T-cell (primary cell): ENCODE data around the gene OR6J1. TPM values are rescaled to one million over a fixed set of nuclear protein-coding genes. Genes with fewer than 3 reads are reported as not detected.
"Not testable (repeated sequence)": the region's sequence is repeated elsewhere in the genome, so short reads cannot be mapped to it uniquely, and the experiment has no call there.

ENCODE experiments used
- ATAC-seq, 4 experiments: fragments of 200-7000 bp in 3 of 4; fragments of 150-1000 bp in 1 of 4; cut with Tn5 transposase; replicated peaks in 1 of 4; 1 replicate in 3 of 4; 2 replicates in 1 of 4; pipeline ENCODE4 v1.10.0; 2021; ENCODE audit warnings: moderate library complexity in 3 of 4, mild to moderate bottlenecking in 2 of 4, moderate number of reproducible peaks in 1 of 4
- CTCF ChIA-PET, 2 donors: fragments of 300-600 bp; sonication (Branson Sonifier 250); formaldehyde crosslinking; loops; one replicate each; lab custom pipeline; 2022; ENCODE audit warnings: antibody characterized with exemption in 2 of 2; lab: Charles Lee
- POLR2A ChIA-PET, 2 donors: fragments of 300-600 bp; sonication (Branson Sonifier 250); formaldehyde crosslinking; loops; one replicate each; lab custom pipeline; 2022; ENCODE audit warnings: antibody characterized with exemption in 2 of 2; lab: Charles Lee
- DNase-seq, 35 experiments: peaks; one replicate each; pipeline versions ENCODE4 v3.0.0 to v3.0.0-alpha.2; 2013 to 2023
- H3K27ac ChIP-seq: one replicate; pipeline ENCODE4 v1.5.1; 2013; ENCODE audit warnings: low read length
- H3K27me3 ChIP-seq, 2 experiments: replicated peaks in 1 of 2; 1 replicate in 1 of 2; 2 replicates in 1 of 2; pipeline versions ENCODE4 v1.6.1 to v1.7.0; 2013; ENCODE audit warnings: low read length in 1 of 2, mixed read lengths in 1 of 2; ENCODE audit not compliant: control insufficient read depth in 2 of 2, insufficient read depth in 2 of 2; ENCODE audit errors: extremely low read depth in 1 of 2
- H3K36me3 ChIP-seq, 2 donors: 1 replicate in 1 of 2; 2 replicates in 1 of 2; pipeline versions ENCODE4 v1.6.1 to v1.7.0; 2013; ENCODE audit warnings: low read length in 1 of 2; ENCODE audit not compliant: control insufficient read depth in 2 of 2, insufficient read depth in 1 of 2; ENCODE audit errors: extremely low read depth in 1 of 2
- H3K4me1 ChIP-seq, 2 experiments: 1 replicate in 1 of 2; 2 replicates in 1 of 2; pipeline versions ENCODE4 v1.6.1 to v1.7.0; 2013; ENCODE audit warnings: low read length in 2 of 2, mixed read lengths in 1 of 2; ENCODE audit not compliant: insufficient read depth in 2 of 2, control insufficient read depth in 1 of 2; ENCODE audit errors: extremely low read depth in 1 of 2
- H3K4me3 ChIP-seq, 2 donors: 1 replicate in 1 of 2; 2 replicates in 1 of 2; pipeline versions ENCODE4 v1.5.1 to v1.7.0; 2013; ENCODE audit warnings: mild to moderate bottlenecking in 2 of 2, low read length in 1 of 2, moderate library complexity in 1 of 2; ENCODE audit not compliant: control insufficient read depth in 1 of 2; ENCODE audit errors: extremely low read depth in 1 of 2
- H3K9me3 ChIP-seq: 2 replicates; pipeline ENCODE4 v1.7.0; 2013
- H3K27ac Mint-ChIP-seq, 2 donors: one replicate each; pipeline ENCODE4 v1.8.0; 2020 to 2021; ENCODE audit warnings: mild to moderate bottlenecking in 2 of 2, mixed read lengths in 2 of 2
- H3K27me3 Mint-ChIP-seq, 2 donors: one replicate each; pipeline ENCODE4 v1.8.0; 2021 to 2022; ENCODE audit warnings: mixed read lengths in 2 of 2
- H3K36me3 Mint-ChIP-seq: one replicate; pipeline ENCODE4 v1.8.0; 2021; ENCODE audit warnings: mixed read lengths
- H3K4me1 Mint-ChIP-seq, 3 donors: one replicate each; pipeline ENCODE4 v1.8.0; 2020 to 2022; ENCODE audit warnings: mixed read lengths in 3 of 3, mild to moderate bottlenecking in 1 of 3
- H3K4me3 Mint-ChIP-seq, 3 donors: one replicate each; pipeline ENCODE4 v1.8.0; 2020 to 2022; ENCODE audit warnings: mild to moderate bottlenecking in 3 of 3, mixed read lengths in 3 of 3, moderate library complexity in 3 of 3
- H3K9me3 Mint-ChIP-seq, 3 donors: one replicate each; pipeline ENCODE4 v1.8.0; 2020 to 2022; ENCODE audit warnings: mixed read lengths in 3 of 3
- WGBS: methylation state at CpG from one replicate; pipeline ENCODE4 v1.1.5; 2013; ENCODE audit warnings: missing lambda C conversion rate; ENCODE audit not compliant: insufficient coverage; 5-methylcytosine and 5-hydroxymethylcytosine counted together
- total RNA-seq, 35 experiments: library from RNA in 6 of 35; stranded (reverse) in 6 of 35; fragments of 120-200 nt in 1 of 35; gene quantifications; one replicate each; pipeline versions ENCODE4 v1.2.1 to v1.2.4 and lab custom pipeline; 2013 to 2026

Gene OR6J1
- total RNA-seq, 5 donors from 2014 or later (not counting 1 experiment from before 2014, with no cell fraction given): not detected

- DNase-seq (no peak), ATAC-seq (no peak)
- Histone ChIP-seq H3K4me1 (no peaks in the 10 kb centered on the region), H3K27ac (no peak overlapping the region), H3K9me3 (no peaks in the 10 kb centered on the region), H3K36me3 (no peaks in the 10 kb centered on the region), H3K27me3 (no peaks in the 10 kb centered on the region), H3K4me3 (no peak overlapping the region)
- CTCF ChIA-PET: interaction anchor here in 1 of 2 donors (1.3 kb wide), 2 partner anchors 52 to 80 kb away, joined by 3 to 5 read pairs; partner anchors contain the start of gene ABHD4
- H3K27ac Mint-ChIP-seq: no peak overlapping the region
- H3K4me1 Mint-ChIP-seq: no peaks in the 10 kb centered on the region
- POLR2A ChIA-PET: no interaction called here
- no peaks in the 10 kb centered on the region for H3K36me3 Mint-ChIP-seq
- no peaks in the 10 kb centered on the region for H3K27me3 Mint-ChIP-seq
- 90% methylated on average over 3 of the region's 7 CpGs for WGBS
- H3K4me3 Mint-ChIP-seq: no peak overlapping the region
- H3K9me3 Mint-ChIP-seq: no peaks in the 10 kb centered on the region
These were observed 6.0 kb upstream of the OR6J1 start for GRCh38 chr14:22650046-22650739.

- H3K27me3 Mint-ChIP-seq: no peaks in the 10 kb centered on the region
These were observed 4.4 kb upstream of the OR6J1 start for GRCh38 chr14:22648506-22648905.

GRCh38 chr14:22646570-22647254, 2.6 kb upstream of the OR6J1 start:
- H3K9me3 ChIP-seq: no peaks in the 10 kb centered on the region
- Mint-ChIP-seq H3K9me3 (no peaks in the 10 kb centered on the region), H3K36me3 (no peaks in the 10 kb centered on the region), H3K27me3 (no peaks in the 10 kb centered on the region), H3K27ac (no peak overlapping the region), H3K4me3 (no peak overlapping the region), H3K4me1 (peaks cover 0 to 3% (median 0%) of the 10 kb centered on the region in 3 donors)
- no CpG with 5 or more reads among the region's 4 CpGs for WGBS
- no peak overlapping the region for H3K27ac ChIP-seq
- ATAC-seq (no peak), DNase-seq (no peak)
- POLR2A ChIA-PET: interaction anchor here in 1 of 2 donors (1.1 kb wide), 1 partner anchor 58 kb away, joined by 3 read pairs; the partner anchor contains the start of gene DAD1
- CTCF ChIA-PET: no interaction called here
- H3K4me1 ChIP-seq: no peaks in the 10 kb centered on the region
- H3K4me3 ChIP-seq: no peak overlapping the region
- H3K36me3 ChIP-seq: no peaks in the 10 kb centered on the region
- H3K27me3 ChIP-seq: no peaks in the 10 kb centered on the region

More at GRCh38 chr14:22648506-22648905, 4.4 kb upstream of the OR6J1 start:
- no peak for ATAC-seq
- Histone ChIP-seq H3K27ac (no peak overlapping the region), H3K36me3 (no peaks in the 10 kb centered on the region), H3K27me3 (no peaks in the 10 kb centered on the region), H3K4me1 (no peaks in the 10 kb centered on the region), H3K4me3 (no peak overlapping the region), H3K9me3 (no peaks in the 10 kb centered on the region)
- Mint-ChIP-seq H3K4me1 (peaks cover 0 to 3% (median 0%) of the 10 kb centered on the region in 3 donors), H3K4me3 (no peak overlapping the region), H3K9me3 (no peaks in the 10 kb centered on the region), H3K36me3 (no peaks in the 10 kb centered on the region), H3K27ac (no peak overlapping the region)
- POLR2A ChIA-PET: interaction anchor here (0.6 to 1.1 kb wide), 2 partner anchors 8 to 59 kb away, joined by 4 to 7 read pairs; partner anchors contain the start of gene DAD1 (in 1 of the 2)
- no CpG with 5 or more reads among the region's 2 CpGs for WGBS
- CTCF ChIA-PET: interaction anchor here (0.5 to 0.8 kb wide), 3 partner anchors 49 to 240 kb away, joined by 3 to 6 read pairs (median 6); no protein-coding TSS in a partner anchor
- no peak for DNase-seq

GRCh38 chr14:22641846-22642245, 2.3 kb downstream of the OR6J1 start:
- Histone ChIP-seq H3K4me1 (no peaks in the 10 kb centered on the region), H3K4me3 (no peak overlapping the region), H3K27ac (no peak overlapping the region), H3K9me3 (no peaks in the 10 kb centered on the region), H3K36me3 (no peaks in the 10 kb centered on the region), H3K27me3 (peaks cover 0 to 3% of the 10 kb centered on the region in 2 experiments)
- CTCF ChIA-PET: interaction anchor here in 1 of 2 donors (0.5 to 0.6 kb wide), 2 partner anchors 27 to 71 kb away, joined by 3 to 6 read pairs; no protein-coding TSS in a partner anchor
- no peaks in the 10 kb centered on the region for H3K36me3 Mint-ChIP-seq
- DNase-seq (no peak), ATAC-seq (no peak)
- no peak overlapping the region for H3K27ac Mint-ChIP-seq
- no peaks in the 10 kb centered on the region for H3K9me3 Mint-ChIP-seq
- WGBS: 65% methylated on average over 2 of the region's 3 CpGs
- H3K27me3 Mint-ChIP-seq: no peaks in the 10 kb centered on the region
- H3K4me1 Mint-ChIP-seq: peaks cover 0 to 5% (median 3%) of the 10 kb centered on the region in 3 donors
- no peak overlapping the region for H3K4me3 Mint-ChIP-seq
- POLR2A ChIA-PET: no interaction called here

GRCh38 chr14:22640192-22640591, 4.0 kb downstream of the OR6J1 start:
- CTCF ChIA-PET: interaction anchor here in 1 of 2 donors (0.6 kb wide), 1 partner anchor 58 kb away, joined by 3 read pairs; no protein-coding TSS in a partner anchor
- Histone ChIP-seq H3K4me3 (no peak overlapping the region), H3K4me1 (no peaks in the 10 kb centered on the region), H3K9me3 (no peaks in the 10 kb centered on the region), H3K27me3 (peaks cover 0 to 3% of the 10 kb centered on the region in 2 experiments), H3K36me3 (no peaks in the 10 kb centered on the region), H3K27ac (no peak overlapping the region)
- POLR2A ChIA-PET: interaction anchor here in 1 of 2 donors (0.7 kb wide), 1 partner anchor 8 kb away, joined by 7 read pairs; no protein-coding TSS in a partner anchor
- no peak overlapping the region for H3K4me3 Mint-ChIP-seq
- no peaks in the 10 kb centered on the region for H3K36me3 Mint-ChIP-seq
- H3K27ac Mint-ChIP-seq: no peak overlapping the region
- no peaks in the 10 kb centered on the region for H3K9me3 Mint-ChIP-seq
- H3K4me1 Mint-ChIP-seq: peaks cover 0 to 5% (median 3%) of the 10 kb centered on the region in 3 donors
- no peaks in the 10 kb centered on the region for H3K27me3 Mint-ChIP-seq
- ATAC-seq: no peak
- no peak for DNase-seq

GRCh38 chr14:22635980-22636379, 8.2 kb downstream of the OR6J1 start:
- H3K27ac Mint-ChIP-seq, H3K9me3 ChIP-seq, H3K27me3 ChIP-seq, POLR2A ChIA-PET, H3K4me3 ChIP-seq, H3K36me3 Mint-ChIP-seq, H3K36me3 ChIP-seq, H3K4me1 ChIP-seq, H3K4me3 Mint-ChIP-seq, DNase-seq, ATAC-seq, H3K4me1 Mint-ChIP-seq, H3K27ac ChIP-seq, H3K27me3 Mint-ChIP-seq, H3K9me3 Mint-ChIP-seq: not testable (repeated sequence)
- CTCF ChIA-PET: interaction anchor here in 1 of 2 donors (0.6 kb wide), 1 partner anchor 541 kb away, joined by 3 read pairs; no protein-coding TSS in a partner anchor
- WGBS: no CpG with 5 or more reads among the region's 1 CpG
